ACHN (cell line): ENCODE data around the gene FAM241B.

Experiments used
- DNase-seq: peaks from one replicate; pipeline ENCODE4 v3.0.0-alpha.2; 2015
- in situ Hi-C: cut with HindIII; loops from 2 replicates; pipeline ENCODE4 v1.10.0; 2017; ENCODE audit warnings: low sequenced_read_pairs, low pct_ligation_motif_present, low pct_unique_long_range_greater_than_20kb

FAM241B gene

GRCh38 chr10:69645296-69646184 lies 15.5 kb downstream of the FAM241B start:
- in situ Hi-C loops: no loop called here
- no peak for DNase-seq

GRCh38 chr10:69646185-69647060 lies 16.4 kb downstream of the FAM241B start:
- in situ Hi-C loops: no loop called here
- DNase-seq: no peak

DNA sequence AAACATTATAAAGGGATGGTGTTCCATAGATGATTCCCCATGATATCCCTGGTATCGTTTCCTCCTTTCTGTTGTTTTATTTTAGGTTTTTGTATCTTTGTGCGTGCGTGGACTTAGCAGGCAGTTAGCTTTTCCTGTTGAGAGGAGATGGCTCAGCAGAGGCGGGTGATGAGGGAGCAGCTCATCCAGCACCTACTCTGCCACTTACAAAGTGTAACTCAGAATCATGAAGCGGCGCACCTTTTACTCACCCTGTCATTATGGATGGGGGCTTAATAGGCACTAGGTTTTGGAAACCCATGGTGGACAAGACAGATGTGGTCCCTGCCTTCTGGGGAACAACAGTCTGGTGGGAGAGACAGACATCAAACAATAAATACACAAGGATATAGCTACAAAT lies 17.1 kb downstream of the FAM241B start:
- in situ Hi-C loops: no loop called here
- DNase-seq: no peak

- in situ Hi-C loops: no loop called here
- no peak for DNase-seq
Measured at GRCh38 chr10:69647819-69648218, 17.8 kb downstream of the FAM241B start.

DNA sequence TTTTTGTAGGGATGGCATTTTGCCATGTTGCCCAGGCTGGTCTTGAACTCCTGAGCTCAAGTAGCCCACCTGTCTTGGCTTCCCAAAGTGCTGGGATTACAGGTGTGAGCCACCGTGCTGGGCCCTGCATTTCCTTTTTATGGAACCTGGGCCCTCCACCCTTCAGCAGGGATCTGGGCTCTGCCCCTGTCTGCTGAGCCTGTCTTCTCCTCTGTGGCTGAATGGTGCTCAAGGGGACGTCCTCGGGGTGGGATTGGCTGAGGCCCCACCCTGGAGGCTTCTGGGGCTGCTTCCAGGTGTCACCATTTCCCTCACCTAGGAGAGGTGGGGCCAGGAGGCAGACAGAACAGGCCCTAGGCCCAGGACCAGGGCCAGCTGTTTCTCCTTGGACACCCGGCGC lies 18.4 kb downstream of the FAM241B start:
- in situ Hi-C loops: no loop called here

GRCh38 chr10:69649786-69650550 lies 19.9 kb downstream of the FAM241B start:
- DNase-seq: no peak
- in situ Hi-C loops: no loop called here

More for the DNA sequence above, 18.4 kb downstream of the FAM241B start:
- DNase-seq: no peak

DNA sequence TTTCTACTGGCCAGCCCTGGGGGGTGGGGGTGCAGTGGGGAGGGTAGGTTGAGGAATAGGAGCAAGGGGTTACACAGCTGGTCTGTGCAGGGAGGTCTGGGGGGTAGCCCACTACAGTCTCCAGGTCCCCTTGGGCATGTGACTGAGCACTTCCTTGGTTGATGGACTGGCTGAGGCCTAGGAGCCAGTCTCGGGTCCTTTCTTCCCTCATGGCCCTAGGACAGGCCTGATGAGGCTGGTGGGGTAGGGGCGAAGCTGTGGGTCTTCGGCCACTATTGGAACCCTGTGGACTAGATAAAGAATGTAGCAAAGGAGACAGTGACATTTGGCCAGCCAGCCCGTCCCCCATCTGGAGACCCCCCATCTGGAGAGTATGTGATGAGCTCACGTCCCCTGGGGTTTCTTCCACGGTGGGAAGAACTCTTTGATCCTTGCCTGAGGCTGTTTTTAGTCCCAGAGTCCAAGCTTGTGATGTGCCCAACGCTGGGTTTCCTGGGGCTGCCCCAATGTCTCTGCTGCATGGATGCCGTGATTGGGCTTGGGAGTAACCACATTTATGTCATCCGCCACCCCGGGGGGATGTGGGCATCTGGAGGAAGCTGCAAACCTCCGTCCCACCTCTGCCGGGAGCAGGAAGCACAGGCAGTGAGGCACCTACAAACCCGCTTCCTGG lies 20.7 kb downstream of the FAM241B start:
- no peak for DNase-seq
- in situ Hi-C loops: no loop called here

- DNase-seq: no peak
- in situ Hi-C loops: no loop called here
Measured at GRCh38 chr10:69651362-69651761, 21.3 kb downstream of the FAM241B start.

- DNase-seq: no peak
- in situ Hi-C loops: no loop called here
Measured at GRCh38 chr10:69652111-69652856, 22.2 kb downstream of the FAM241B start.

- DNase-seq: no peak
- in situ Hi-C loops: no loop called here
Measured at GRCh38 chr10:69652857-69653199, 22.8 kb downstream of the FAM241B start.

GRCh38 chr10:69653561-69653960 lies 23.5 kb downstream of the FAM241B start:
- in situ Hi-C loops: no loop called here
- DNase-seq: no peak

DNA sequence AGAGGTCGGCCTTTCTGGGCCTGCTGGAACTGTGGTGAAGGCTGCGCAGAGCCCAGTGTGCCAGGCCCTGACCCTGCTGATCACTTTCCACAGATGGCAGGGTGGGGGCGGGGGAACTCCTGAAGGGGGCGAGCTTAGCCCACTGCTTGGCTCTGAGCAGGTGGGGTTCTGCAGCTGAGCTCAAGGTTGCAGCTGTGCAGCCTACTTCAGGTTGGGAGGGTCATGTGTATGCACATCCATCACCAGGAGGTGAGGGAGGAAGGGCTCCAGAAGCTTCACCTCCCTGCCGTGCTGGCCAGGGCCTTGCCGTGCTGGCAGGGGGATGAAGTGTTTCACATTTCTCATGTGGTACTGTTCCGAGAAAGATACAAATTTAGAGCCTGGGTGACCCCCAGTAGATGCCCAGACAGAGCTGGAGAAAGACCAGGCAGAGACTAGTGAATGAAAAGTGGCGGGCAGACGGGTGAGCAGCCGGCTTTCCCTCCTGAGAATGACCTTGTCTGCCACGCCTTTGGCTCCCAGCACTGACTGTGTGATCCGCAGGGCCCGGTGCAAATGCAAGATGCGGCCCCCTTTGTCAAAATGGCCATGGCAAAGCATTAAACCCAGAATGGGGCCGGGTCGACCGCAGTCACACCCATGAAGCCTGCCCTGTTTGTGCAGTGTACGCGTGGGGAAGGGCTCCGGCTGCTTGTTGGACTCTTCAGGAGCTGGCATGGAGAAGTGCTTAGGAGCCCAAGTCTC lies 25.2 kb downstream of the FAM241B start:
- in situ Hi-C loops: no loop called here
- DNase-seq: no peak

DNA sequence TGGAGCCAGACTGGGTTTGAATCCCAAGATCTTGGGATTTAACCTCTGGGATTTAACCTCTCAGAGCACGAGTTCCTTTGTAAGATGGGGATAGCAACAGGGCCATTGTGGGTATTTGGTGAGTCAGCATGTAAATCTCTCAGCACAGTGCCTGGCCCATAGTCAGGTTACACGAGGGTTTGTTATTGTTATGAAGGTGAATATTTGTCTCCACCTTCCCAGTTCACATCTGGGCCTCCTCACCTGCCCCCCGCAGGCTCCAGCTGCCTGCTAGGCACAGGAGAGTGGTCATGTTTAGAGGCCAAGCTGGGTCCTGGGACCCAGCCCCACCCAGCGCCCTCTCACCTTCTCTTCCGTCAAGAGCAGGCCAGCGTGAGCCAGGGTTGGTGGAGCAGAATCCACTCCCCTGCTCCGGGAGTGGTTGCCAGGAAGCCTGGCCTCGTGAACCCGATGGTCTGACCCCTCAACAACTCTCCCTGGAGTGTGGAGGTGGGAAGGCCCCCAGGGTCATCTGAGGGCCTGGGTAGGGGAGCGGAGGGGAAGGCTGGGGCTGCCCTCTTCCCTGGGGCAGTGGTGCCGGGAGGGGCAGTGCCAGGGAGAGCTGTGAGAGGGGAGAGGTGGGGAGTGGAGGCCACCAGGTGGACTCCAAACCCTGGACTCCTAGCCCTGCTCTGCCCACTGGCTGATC lies 26.0 kb downstream of the FAM241B start:
- DNase-seq: no peak
- in situ Hi-C loops: no loop called here

- in situ Hi-C loops: no loop called here
- no peak for DNase-seq
Measured at GRCh38 chr10:69656742-69657269, 26.8 kb downstream of the FAM241B start.

GRCh38 chr10:69657430-69657829 lies 27.4 kb downstream of the FAM241B start:
- in situ Hi-C loops: no loop called here
- DNase-seq: no peak

DNA sequence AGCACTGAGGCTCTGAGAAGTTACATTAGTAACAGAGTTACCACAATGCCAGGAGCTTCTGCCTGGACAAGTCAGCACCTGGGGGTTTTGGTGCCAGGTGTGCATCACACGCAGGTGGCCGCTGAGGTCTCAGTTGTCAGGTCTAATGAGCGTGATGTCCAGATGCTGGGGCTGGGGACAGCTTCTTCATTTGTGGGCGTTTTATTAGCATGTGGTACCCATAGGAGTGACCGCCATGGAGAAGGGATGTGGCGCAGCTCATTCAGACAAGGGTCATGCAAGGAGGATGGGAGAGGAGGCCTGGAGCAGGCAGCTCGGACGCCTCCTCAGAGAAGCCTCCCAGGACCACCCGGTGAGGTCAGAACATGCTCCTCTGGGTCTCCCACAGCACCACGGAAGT lies 27.8 kb downstream of the FAM241B start:
- no peak for DNase-seq
- in situ Hi-C loops: no loop called here
